ENCODE data around the gene BNC2. TPM values are rescaled to one million over a fixed set of nuclear protein-coding genes. Genes with fewer than 3 reads are reported as not detected.

The BNC2 gene
- total and polyA plus RNA-seq, 2 of the 13 experiments (the other 11 are each of a cell fraction or from before 2014, with no cell fraction given) = not detected

GRCh38 chr9:16425562-16426231 is 444.8 kb downstream of the BNC2 start:
- WGBS (ENCODE audit: low lambda C conversion rate) = 11% methylated on average over 8 of the region's 8 CpGs
- FAIRE-seq (no peak), ATAC-seq (no peak), DNase-seq (ENCODE audit: low spot score) (no peak)
- H3K27me3 ChIP-seq (ENCODE audit: control insufficient read depth in 1 of 2, insufficient read depth in 2 of 2, low read length in 2 of 2) = no peaks in the 10 kb centered on the region
- in situ Hi-C loops (cut with HindIII; ENCODE audit: extremely low pct_ligation_motif_present, low pct_unique_long_range_greater_than_20kb) (no loop called here), intact Hi-C loops (cut with micrococcal nuclease; ENCODE audit: unreplicated experiment) (no loop called here)
- H3K9ac ChIP-seq (ENCODE audit: insufficient read depth, low read depth, low read length) = no peak overlapping the region
- H2AFZ ChIP-seq (ENCODE audit: low read length) = no peak overlapping the region
- no peak for TF ChIP-seq KAT7 (CRISPR knock-in tag; IDR thresholded peaks at IDR 0.05; ENCODE audit: borderline replicate concordance)
- TF ChIP-seq ZBTB38 (CRISPR knock-in tag; IDR thresholded peaks at IDR 0.05) = no peak
- no peak for TF ChIP-seq HNRNPLL (IDR thresholded peaks at IDR 0.05; ENCODE audit: low read depth, low read length, poor library complexity, severe bottlenecking)
- TF ChIP-seq CHD2 (IDR thresholded peaks at IDR 0.05; ENCODE audit: low read depth, low read length) = no peak
- no peak for TF ChIP-seq ELF4 (CRISPR knock-in tag; IDR thresholded peaks at IDR 0.05; ENCODE audit: borderline replicate concordance)
- TF ChIP-seq FOXC1 (CRISPR knock-in tag; IDR thresholded peaks at IDR 0.05; ENCODE audit: borderline replicate concordance) = no peak
- TF ChIP-seq NFE2L1 (CRISPR knock-in tag; IDR thresholded peaks at IDR 0.05; ENCODE audit: borderline replicate concordance) = no peak
- TF ChIP-seq HMGA1 (CRISPR knock-in tag; conservative IDR thresholded peaks at IDR 0.05) = no peak
- TF ChIP-seq RBM39 (IDR thresholded peaks at IDR 0.05; ENCODE audit: low read depth, low read length, poor library complexity, severe bottlenecking) = no peak
- TF ChIP-seq CCDC6 (CRISPR knock-in tag; IDR thresholded peaks at IDR 0.05) = no peak
- H3K27ac ChIP-seq (ENCODE audit: extremely low read length, insufficient read depth, low read length) = no peak overlapping the region
- BruUV-seq (replicated peaks) = no TSS peak
- no peak overlapping the region for H3K4me3 ChIP-seq (replicated peaks in 1 of 3; ENCODE audit: insufficient read depth in 1 of 3, low read depth in 2 of 3, low read length in 3 of 3)
- CTCF ChIA-PET (ENCODE audit: low intra/inter-chr PET ratio, low total read pairs) = no interaction called here
- no peaks in the 10 kb centered on the region for H3K79me2 ChIP-seq (ENCODE audit: insufficient read depth, low read length)
- no peak overlapping the region for H3K4me2 ChIP-seq (ENCODE audit: low read depth, low read length)
- POLR2A ChIA-PET = no interaction called here
- H3K9me3 ChIP-seq (ENCODE audit: low read length) = no peaks in the 10 kb centered on the region
- no peaks in the 10 kb centered on the region for H3K36me3 ChIP-seq (replicated peaks in 1 of 2; ENCODE audit: control insufficient read depth in 1 of 2, insufficient read depth in 2 of 2, low read length in 2 of 2)
- H4K20me1 ChIP-seq (ENCODE audit: insufficient read depth, low read length) = no peaks in the 10 kb centered on the region
- H3K4me1 ChIP-seq (ENCODE audit: insufficient read depth, low read length) = no peaks in the 10 kb centered on the region
